HG02623 (cell line): ENCODE results near the gene TMEM80.

Experiments used
- ATAC-seq: cut with Tn5 transposase; IDR thresholded peaks from one replicate; pipeline ENCODE4 v1.9.1; 2021; ENCODE audit warnings: moderate library complexity; ENCODE audit not compliant: unreplicated experiment

TMEM80 gene

GRCh38 chr11:742571-743201 lies 47.1 kb downstream of the TMEM80 start:
- ATAC-seq = no peak

GRCh38 chr11:745428-745827 lies 49.8 kb downstream of the TMEM80 start:
- ATAC-seq = no peak

- ATAC-seq = peak; percentile 1
Measured at GRCh38 chr11:746289-747157, 50.9 kb downstream of the TMEM80 start.

GRCh38 chr11:747158-748006 lies 51.8 kb downstream of the TMEM80 start, which contains the start of gene TALDO1:
Gene TALDO1 (plus strand): TSS chr11:747464. CDS start chr11:747482, 18 bp downstream.
- peak; percentile 89 for ATAC-seq

GRCh38 chr11:748007-748359 lies 52.4 kb downstream of the TMEM80 start:
- ATAC-seq = peak; percentile 9

GRCh38 chr11:749731-750130 lies 54.1 kb downstream of the TMEM80 start:
- ATAC-seq = no peak
